ENCODE measurements around the gene CCDC159. TPM values are rescaled to one million over a fixed set of nuclear protein-coding genes. Genes with fewer than 3 reads are reported as not detected.
"Not testable (repeated sequence)": the region's sequence is repeated elsewhere in the genome, so short reads cannot be mapped to it uniquely, and the experiment has no call there.

The CCDC159 gene
- total RNA-seq, 1 donor from 2014 or later: 7.8 TPM

DNA sequence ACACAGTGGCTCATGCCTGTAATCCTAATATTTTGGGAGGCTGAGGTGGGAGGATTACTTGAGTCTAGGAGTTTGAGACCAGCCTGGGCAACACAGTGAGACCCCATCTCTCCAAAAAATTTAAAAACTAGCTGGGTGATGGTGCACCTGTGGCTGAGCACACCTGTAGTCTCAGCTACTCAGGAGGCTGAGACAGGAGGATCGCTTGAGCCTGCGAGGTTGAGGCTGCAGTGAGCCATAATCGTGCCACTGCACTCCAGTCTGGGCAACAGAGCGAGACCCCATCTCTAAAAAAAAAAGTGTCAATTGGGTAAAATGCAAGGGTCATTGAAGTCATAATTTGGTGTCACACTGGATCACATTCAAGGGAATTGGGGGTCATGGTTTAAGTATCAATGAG lies 7.8 kb downstream of the CCDC159 start:
- H3K36me3 ChIP-seq (ENCODE audit: control insufficient read depth in 3 of 3, insufficient read depth in 3 of 3, low read length in 3 of 3); H3K27me3 ChIP-seq (ENCODE audit: control insufficient read depth in 3 of 3, insufficient read depth in 3 of 3, low read length in 3 of 3); H3K4me3 ChIP-seq (ENCODE audit: low read length in 3 of 3); H3K9me3 ChIP-seq (ENCODE audit: control insufficient read depth in 3 of 3, low read length in 3 of 3); H3K27ac ChIP-seq (ENCODE audit: low read depth, low read length); H3K9ac ChIP-seq (ENCODE audit: low read depth in 1 of 3, low read length in 3 of 3): not testable (repeated sequence)
- peaks cover 7 to 13% (median 9%) of the 10 kb centered on the region in 3 donors for H3K4me1 ChIP-seq (ENCODE audit: control insufficient read depth in 3 of 3, insufficient read depth in 3 of 3, low read length in 3 of 3)

DNA sequence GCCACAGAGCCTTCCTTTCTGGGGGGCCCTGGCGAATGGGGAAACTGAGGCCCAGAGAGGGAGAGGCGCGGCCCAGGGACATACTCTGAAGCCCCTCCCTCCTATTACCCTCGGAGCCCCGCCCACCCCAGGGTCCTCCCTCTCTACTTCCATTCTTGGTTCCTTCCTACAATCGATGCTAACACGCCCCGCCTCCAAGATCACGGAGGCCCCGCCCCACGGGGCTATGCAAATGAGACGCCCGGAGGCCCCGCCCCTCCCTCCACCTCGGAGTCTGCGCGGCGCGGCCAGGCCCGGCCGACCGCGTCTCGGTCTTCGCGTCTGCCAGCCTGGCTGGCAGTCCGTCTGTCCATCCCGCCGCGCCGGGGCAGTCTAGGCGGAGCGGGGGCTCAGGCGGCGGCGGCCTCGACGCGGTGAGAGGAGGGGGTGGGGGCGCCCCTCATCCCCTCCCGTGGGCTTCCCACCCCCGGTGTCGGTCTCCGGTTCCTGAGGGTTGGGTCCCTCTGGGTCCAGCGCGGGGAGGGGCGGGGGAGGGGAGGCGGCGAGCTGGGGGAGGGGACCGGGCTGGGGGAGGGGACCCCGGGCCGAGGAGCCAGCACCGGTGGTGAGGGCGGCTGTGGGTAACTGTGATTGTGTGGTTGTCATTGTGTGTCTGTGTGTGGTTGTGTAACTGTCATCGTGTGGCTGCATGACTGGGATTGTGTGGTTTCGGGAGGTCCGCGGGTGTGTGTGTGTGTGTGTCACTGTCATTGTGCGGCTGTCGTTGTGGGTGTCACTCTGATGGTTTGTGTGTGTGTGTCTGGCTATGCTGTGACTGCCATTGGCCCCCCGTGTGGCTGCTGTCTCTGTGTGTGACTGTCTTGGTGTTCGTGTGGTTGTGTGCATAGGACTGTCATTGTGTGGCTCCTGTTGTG lies 9.1 kb downstream of the CCDC159 start, which contains the start of gene PLPPR2:
TSS of gene PLPPR2 (plus strand) at position 273 of the 914 bp plus-strand sequence. CDS start 2,242 bp downstream, outside the sequence.
- H3K4me1 ChIP-seq (ENCODE audit: control insufficient read depth in 3 of 3, insufficient read depth in 3 of 3, low read length in 3 of 3): peaks cover 7 to 13% (median 9%) of the 10 kb centered on the region in 3 donors
- peak within 1 kb of the TSS; percentile 69 to 86 (median 77) for H3K9ac ChIP-seq (ENCODE audit: low read depth in 1 of 3, low read length in 3 of 3)
- H3K4me3 ChIP-seq (ENCODE audit: low read length in 3 of 3): peak within 1 kb of the TSS; percentile 83 to 85 (median 84)
- no peaks in the 10 kb centered on the region for H3K9me3 ChIP-seq (ENCODE audit: control insufficient read depth in 3 of 3, low read length in 3 of 3)
- H3K27ac ChIP-seq (ENCODE audit: low read depth, low read length): no peak within 1 kb of the TSS
- peaks cover 0 to 4% (median 0%) of the 10 kb centered on the region in 3 donors for H3K27me3 ChIP-seq (ENCODE audit: control insufficient read depth in 3 of 3, insufficient read depth in 3 of 3, low read length in 3 of 3)
- H3K36me3 ChIP-seq (ENCODE audit: control insufficient read depth in 3 of 3, insufficient read depth in 3 of 3, low read length in 3 of 3): peaks cover 0 to 10% (median 7%) of the 10 kb centered on the region in 3 donors

DNA sequence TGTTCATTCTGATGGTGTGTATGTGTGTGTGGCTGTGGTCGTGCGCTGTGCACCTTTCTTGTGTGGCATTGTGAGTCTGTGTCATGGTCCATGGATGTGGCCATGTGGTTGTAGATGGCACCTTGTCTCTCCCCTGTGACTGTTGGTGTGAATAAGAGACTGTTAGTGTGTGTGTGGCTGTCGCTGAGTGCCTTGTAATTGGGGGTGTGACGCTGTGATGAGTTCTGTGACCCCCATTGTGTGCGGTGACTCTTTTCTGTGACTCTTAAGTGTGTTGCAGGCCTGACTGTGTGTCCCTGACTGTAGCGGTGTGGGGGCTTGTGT lies 9.7 kb downstream of the CCDC159 start:
- Histone ChIP-seq H3K4me3 (ENCODE audit: low read length in 3 of 3) (peak overlapping the region; percentile 83 to 85 (median 84)), H3K4me1 (ENCODE audit: control insufficient read depth in 3 of 3, insufficient read depth in 3 of 3, low read length in 3 of 3) (peaks cover 7 to 13% (median 9%) of the 10 kb centered on the region in 3 donors), H3K27ac (ENCODE audit: low read depth, low read length) (no peak overlapping the region), H3K36me3 (ENCODE audit: control insufficient read depth in 3 of 3, insufficient read depth in 3 of 3, low read length in 3 of 3) (peaks cover 1 to 10% (median 7%) of the 10 kb centered on the region in 3 donors), H3K9ac (ENCODE audit: low read depth in 1 of 3, low read length in 3 of 3) (peak overlapping the region; percentile 69 to 86 (median 77)), H3K9me3 (ENCODE audit: control insufficient read depth in 3 of 3, low read length in 3 of 3) (no peaks in the 10 kb centered on the region), H3K27me3 (ENCODE audit: control insufficient read depth in 3 of 3, insufficient read depth in 3 of 3, low read length in 3 of 3) (peaks cover 0 to 5% (median 0%) of the 10 kb centered on the region in 3 donors)

DNA sequence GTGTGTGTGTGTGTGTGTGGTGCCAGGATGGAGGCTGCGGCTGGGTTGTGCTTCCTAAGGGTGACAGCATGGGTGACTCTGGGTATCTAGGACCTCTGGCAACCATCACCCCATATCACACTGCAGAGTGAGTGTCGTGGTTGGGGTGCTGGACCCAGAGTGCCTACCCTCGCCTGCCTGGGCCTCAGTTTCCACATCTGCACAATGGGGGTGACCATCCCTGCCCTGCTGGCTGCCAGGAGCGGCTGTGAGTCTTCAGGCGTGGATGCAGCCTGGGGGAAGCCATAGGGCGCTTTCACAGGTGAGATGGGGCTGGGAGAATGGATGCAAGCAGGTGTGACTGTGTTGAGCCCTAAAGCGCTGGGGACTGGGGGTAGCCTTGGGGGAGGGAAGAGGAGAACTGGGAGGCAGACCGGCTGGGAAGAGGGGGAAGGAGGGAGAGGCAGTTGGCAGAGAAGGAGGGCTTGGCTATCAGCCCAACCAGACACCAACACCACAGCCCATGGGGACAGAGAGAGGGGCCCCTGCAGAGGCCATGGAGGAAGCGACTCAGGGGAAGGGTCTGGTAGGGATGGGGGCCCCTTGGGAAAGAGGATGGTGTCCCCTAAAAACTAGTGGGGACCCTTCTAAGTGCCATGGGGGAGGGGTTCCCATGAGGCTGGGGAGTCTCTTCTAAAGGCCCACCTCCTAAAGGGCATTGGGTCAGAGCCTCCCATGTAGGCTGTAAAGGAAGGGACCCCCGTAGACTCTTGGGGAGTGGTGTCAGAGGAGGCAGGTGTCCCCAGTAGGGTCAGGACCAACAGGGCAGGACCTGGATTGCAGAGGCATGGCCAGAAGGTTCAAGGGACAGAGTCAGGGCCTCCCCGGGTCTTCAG lies 10.6 kb downstream of the CCDC159 start:
- no peak overlapping the region for H3K27ac ChIP-seq (ENCODE audit: low read depth, low read length)
- peaks cover 0 to 8% (median 0%) of the 10 kb centered on the region in 3 donors for H3K27me3 ChIP-seq (ENCODE audit: control insufficient read depth in 3 of 3, insufficient read depth in 3 of 3, low read length in 3 of 3)
- H3K36me3 ChIP-seq (ENCODE audit: control insufficient read depth in 3 of 3, insufficient read depth in 3 of 3, low read length in 3 of 3): peaks cover 3 to 15% (median 10%) of the 10 kb centered on the region in 3 donors
- H3K4me1 ChIP-seq (ENCODE audit: control insufficient read depth in 3 of 3, insufficient read depth in 3 of 3, low read length in 3 of 3): peaks cover 7 to 13% (median 9%) of the 10 kb centered on the region in 3 donors
- H3K9ac ChIP-seq (ENCODE audit: low read depth in 1 of 3, low read length in 3 of 3): no peak overlapping the region
- H3K4me3 ChIP-seq (ENCODE audit: low read length in 3 of 3): peak overlapping the region in 1 of 3 donors; percentile 13
- H3K9me3 ChIP-seq (ENCODE audit: control insufficient read depth in 3 of 3, low read length in 3 of 3): no peaks in the 10 kb centered on the region

DNA sequence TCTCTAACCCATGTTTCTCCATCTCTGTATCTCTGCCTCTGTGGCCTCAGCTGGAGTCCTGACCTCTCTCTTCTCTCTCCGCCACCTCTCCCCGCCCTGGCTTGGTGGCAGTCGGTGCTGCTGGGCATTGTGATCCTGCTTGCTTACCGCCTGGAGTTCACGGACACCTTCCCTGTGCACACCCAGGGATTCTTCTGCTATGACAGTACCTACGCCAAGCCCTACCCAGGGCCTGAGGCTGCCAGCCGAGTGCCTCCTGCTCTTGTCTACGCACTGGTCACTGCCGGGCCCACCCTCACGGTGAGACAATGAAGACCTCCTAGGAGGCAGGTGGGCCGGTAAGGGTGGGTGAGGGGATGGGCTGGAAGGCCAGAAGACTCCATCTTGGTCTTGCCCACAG lies 13.1 kb downstream of the CCDC159 start:
- Histone ChIP-seq H3K27ac (ENCODE audit: low read depth, low read length) (no peak overlapping the region), H3K4me1 (ENCODE audit: control insufficient read depth in 3 of 3, insufficient read depth in 3 of 3, low read length in 3 of 3) (peaks cover 7 to 13% (median 9%) of the 10 kb centered on the region in 3 donors), H3K36me3 (ENCODE audit: control insufficient read depth in 3 of 3, insufficient read depth in 3 of 3, low read length in 3 of 3) (peaks cover 16 to 27% (median 16%) of the 10 kb centered on the region in 3 donors), H3K9ac (ENCODE audit: low read depth in 1 of 3, low read length in 3 of 3) (no peak overlapping the region), H3K4me3 (ENCODE audit: low read length in 3 of 3) (no peak overlapping the region), H3K9me3 (ENCODE audit: control insufficient read depth in 3 of 3, low read length in 3 of 3) (no peaks in the 10 kb centered on the region), H3K27me3 (ENCODE audit: control insufficient read depth in 3 of 3, insufficient read depth in 3 of 3, low read length in 3 of 3) (peaks cover 0 to 8% (median 0%) of the 10 kb centered on the region in 3 donors)

DNA sequence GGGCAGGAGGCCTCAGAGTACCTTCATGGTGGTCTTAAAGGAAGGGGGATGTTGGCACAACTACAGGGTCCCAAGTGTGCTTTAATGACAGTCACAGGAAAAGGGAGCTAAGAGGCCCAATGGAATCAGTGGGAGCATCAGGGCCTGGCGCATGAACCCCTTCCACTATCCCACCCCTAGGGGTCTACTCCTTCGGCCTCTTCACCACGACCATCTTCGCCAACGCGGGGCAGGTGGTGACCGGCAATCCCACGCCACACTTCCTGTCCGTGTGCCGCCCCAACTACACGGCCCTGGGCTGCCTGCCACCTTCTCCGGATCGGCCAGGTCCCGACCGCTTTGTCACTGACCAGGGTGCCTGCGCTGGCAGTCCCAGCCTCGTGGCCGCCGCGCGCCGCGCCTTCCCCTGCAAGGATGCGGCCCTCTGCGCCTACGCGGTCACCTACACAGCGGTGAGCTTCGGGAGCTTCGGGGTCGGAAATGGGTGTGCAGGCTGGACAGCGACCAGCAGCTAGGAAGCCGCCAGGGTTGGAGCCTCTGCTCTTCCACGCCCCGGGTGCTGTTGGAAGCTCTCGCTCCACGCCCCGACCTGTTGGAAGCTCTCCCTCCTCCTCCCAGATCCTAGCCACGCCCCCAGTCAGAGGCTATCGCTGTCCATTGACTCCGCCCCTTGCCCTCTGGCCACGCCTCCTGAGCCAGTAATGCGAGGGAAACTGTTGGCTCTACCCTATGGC lies 14.9 kb downstream of the CCDC159 start:
- Histone ChIP-seq H3K27me3 (ENCODE audit: control insufficient read depth in 3 of 3, insufficient read depth in 3 of 3, low read length in 3 of 3) (peaks cover 0 to 5% (median 0%) of the 10 kb centered on the region in 3 donors), H3K4me3 (ENCODE audit: low read length in 3 of 3) (no peak overlapping the region), H3K9me3 (ENCODE audit: control insufficient read depth in 3 of 3, low read length in 3 of 3) (no peaks in the 10 kb centered on the region), H3K9ac (ENCODE audit: low read depth in 1 of 3, low read length in 3 of 3) (no peak overlapping the region), H3K27ac (ENCODE audit: low read depth, low read length) (no peak overlapping the region), H3K36me3 (ENCODE audit: control insufficient read depth in 3 of 3, insufficient read depth in 3 of 3, low read length in 3 of 3) (peaks cover 18 to 31% (median 19%) of the 10 kb centered on the region in 3 donors), H3K4me1 (ENCODE audit: control insufficient read depth in 3 of 3, insufficient read depth in 3 of 3, low read length in 3 of 3) (peaks cover 2 to 6% (median 2%) of the 10 kb centered on the region in 3 donors)

DNA sequence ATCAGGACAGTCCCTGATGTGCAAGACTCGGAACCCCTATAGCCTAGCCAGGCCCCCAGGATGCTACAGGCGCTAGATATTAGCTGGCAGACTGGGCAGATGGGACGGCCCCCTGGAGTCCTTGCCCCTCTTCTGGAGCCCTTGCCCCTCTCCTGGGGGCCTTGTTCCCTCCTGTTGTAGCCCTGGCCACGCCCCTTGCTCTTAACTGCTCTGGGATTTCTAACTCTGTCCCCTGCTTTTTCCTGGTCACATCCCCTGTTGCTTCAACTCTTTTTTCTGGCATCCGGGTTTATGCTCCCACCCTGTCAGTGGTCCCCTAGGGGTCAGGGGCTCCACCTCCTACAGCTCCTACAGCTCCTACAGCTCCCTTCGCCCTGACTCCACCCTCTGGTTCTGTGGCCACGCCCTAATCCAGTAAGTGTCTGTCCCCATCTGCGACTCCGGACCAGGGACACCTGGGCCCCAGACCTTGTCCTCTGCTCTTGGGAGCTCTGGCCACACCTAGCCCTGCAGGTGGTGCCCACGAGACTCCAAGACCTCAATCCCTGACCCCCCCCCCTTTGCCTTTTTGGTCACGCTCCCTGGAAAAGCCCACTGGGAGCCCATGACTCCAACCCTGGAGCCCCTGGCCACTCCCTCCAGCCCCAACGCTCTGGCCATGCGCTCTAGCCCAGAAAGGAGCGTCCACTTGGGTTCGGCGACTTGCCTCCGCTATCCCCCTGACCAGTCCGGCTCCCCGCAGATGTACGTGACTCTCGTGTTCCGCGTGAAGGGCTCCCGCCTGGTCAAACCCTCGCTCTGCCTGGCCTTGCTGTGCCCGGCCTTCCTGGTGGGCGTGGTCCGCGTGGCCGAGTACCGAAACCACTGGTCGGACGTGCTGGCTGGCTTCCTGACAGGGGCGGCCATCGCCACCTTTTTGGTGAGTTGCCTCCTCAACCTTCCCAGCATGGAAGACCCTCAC lies 15.7 kb downstream of the CCDC159 start:
- H3K4me1 ChIP-seq (ENCODE audit: control insufficient read depth in 3 of 3, insufficient read depth in 3 of 3, low read length in 3 of 3): no peaks in the 10 kb centered on the region
- no peaks in the 10 kb centered on the region for H3K9me3 ChIP-seq (ENCODE audit: control insufficient read depth in 3 of 3, low read length in 3 of 3)
- no peak overlapping the region for H3K4me3 ChIP-seq (ENCODE audit: low read length in 3 of 3)
- H3K27ac ChIP-seq (ENCODE audit: low read depth, low read length): no peak overlapping the region
- H3K36me3 ChIP-seq (ENCODE audit: control insufficient read depth in 3 of 3, insufficient read depth in 3 of 3, low read length in 3 of 3): peaks cover 18 to 31% (median 19%) of the 10 kb centered on the region in 3 donors
- H3K27me3 ChIP-seq (ENCODE audit: control insufficient read depth in 3 of 3, insufficient read depth in 3 of 3, low read length in 3 of 3): peaks cover 0 to 5% (median 0%) of the 10 kb centered on the region in 3 donors
- H3K9ac ChIP-seq (ENCODE audit: low read depth in 1 of 3, low read length in 3 of 3): no peak overlapping the region

DNA sequence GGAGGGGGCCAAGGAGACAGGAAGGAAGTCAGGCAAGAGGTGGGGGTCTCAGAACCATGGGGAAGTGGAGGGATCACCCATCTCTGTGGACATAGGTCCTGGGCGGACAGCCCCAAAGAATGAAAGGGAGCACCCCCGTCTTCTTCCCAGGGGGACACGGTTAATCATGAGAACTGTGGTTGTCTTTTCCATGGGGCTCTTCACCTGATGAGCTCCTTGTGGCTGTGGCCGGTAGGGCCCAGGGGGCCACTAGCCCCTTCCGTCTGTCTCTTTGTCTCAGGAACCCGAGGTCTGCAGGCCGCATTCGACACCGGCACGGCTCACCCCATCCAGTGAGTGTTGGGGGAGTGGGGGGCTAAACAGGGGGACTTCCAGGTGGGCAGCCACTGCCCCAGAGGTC lies 17.6 kb downstream of the CCDC159 start:
- Histone ChIP-seq H3K36me3 (ENCODE audit: control insufficient read depth in 3 of 3, insufficient read depth in 3 of 3, low read length in 3 of 3) (peaks cover 19 to 31% (median 20%) of the 10 kb centered on the region in 3 donors), H3K4me3 (ENCODE audit: low read length in 3 of 3) (no peak overlapping the region), H3K9me3 (ENCODE audit: control insufficient read depth in 3 of 3, low read length in 3 of 3) (no peaks in the 10 kb centered on the region), H3K27ac (ENCODE audit: low read depth, low read length) (no peak overlapping the region), H3K4me1 (ENCODE audit: control insufficient read depth in 3 of 3, insufficient read depth in 3 of 3, low read length in 3 of 3) (no peaks in the 10 kb centered on the region), H3K27me3 (ENCODE audit: control insufficient read depth in 3 of 3, insufficient read depth in 3 of 3, low read length in 3 of 3) (peaks cover 0 to 5% (median 0%) of the 10 kb centered on the region in 3 donors), H3K9ac (ENCODE audit: low read depth in 1 of 3, low read length in 3 of 3) (no peak overlapping the region)
